ENCODE measurements around the gene AIP. TPM values are rescaled to one million over a fixed set of nuclear protein-coding genes. Genes with fewer than 3 reads are reported as not detected.
A peak's percentile ranks its signal among the peaks of the same experiment; 100 is the strongest.

AIP gene
- total RNA-seq, 1 experiment from 2014 or later = 110 TPM

DNA sequence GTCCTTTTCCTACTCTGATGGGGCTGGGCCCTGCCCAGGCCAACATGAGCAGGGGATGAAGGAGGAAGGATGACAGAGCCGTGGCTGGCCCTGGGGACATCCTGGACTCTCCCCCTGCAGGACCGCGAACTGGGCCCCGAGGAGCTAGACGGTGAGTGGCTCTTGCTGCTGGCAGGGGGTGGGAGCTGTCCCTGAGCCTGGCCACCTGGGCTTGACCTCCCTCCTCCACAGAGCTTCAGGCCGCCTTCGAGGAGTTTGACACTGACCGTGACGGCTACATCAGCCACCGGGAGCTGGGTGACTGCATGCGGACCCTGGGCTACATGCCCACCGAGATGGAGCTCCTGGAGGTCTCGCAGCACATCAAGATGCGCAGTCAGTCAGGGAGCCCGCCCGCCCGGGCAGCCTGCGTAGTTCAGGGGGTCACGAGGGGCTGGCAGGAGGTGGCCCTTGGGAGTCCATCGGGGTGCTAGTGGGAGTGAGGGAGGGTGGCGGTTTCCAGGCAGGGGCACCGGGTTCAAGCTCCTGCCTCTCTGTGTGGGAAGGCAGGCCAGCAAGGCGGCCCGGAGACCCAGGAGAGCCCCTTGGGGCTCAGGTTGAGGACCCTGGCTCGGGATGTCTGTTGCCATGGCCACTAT lies 26.6 kb upstream of the AIP start:
- Histone ChIP-seq H3K9me3 (no peaks in the 10 kb centered on the region), H3K4me1 (no peaks in the 10 kb centered on the region), H3K36me3 (ENCODE audit: control insufficient read depth, insufficient read depth, low read length) (no peaks in the 10 kb centered on the region), H3K4me3 (ENCODE audit: low read depth, low read length) (no peak overlapping the region), H3K27me3 (replicated peaks; ENCODE audit: control insufficient read depth, insufficient read depth, low read length) (no peaks in the 10 kb centered on the region)
- peak in 1 of 2 experiments; percentile 40 for DNase-seq
- no peak overlapping the region for H3K4me3 Mint-ChIP-seq (ENCODE audit: unreplicated experiment)
- H3K9me3 Mint-ChIP-seq (ENCODE audit: unreplicated experiment) = no peaks in the 10 kb centered on the region
- TF ChIP-seq, protein P1, sequence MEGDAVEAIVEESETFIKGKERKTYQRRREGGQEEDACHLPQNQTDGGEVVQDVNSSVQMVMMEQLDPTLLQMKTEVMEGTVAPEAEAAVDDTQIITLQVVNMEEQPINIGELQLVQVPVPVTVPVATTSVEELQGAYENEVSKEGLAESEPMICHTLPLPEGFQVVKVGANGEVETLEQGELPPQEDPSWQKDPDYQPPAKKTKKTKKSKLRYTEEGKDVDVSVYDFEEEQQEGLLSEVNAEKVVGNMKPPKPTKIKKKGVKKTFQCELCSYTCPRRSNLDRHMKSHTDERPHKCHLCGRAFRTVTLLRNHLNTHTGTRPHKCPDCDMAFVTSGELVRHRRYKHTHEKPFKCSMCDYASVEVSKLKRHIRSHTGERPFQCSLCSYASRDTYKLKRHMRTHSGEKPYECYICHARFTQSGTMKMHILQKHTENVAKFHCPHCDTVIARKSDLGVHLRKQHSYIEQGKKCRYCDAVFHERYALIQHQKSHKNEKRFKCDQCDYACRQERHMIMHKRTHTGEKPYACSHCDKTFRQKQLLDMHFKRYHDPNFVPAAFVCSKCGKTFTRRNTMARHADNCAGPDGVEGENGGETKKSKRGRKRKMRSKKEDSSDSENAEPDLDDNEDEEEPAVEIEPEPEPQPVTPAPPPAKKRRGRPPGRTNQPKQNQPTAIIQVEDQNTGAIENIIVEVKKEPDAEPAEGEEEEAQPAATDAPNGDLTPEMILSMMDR (IDR thresholded peaks at IDR 0.05; ENCODE audit: insufficient read depth in 1 of 2, low read depth in 1 of 2, low read length in 1 of 2, severe bottlenecking in 1 of 2, unreplicated experiment in 1 of 2) = no peak
- no peak overlapping the region for H3K27ac Mint-ChIP-seq (ENCODE audit: unreplicated experiment)
- H3K36me3 Mint-ChIP-seq (ENCODE audit: insufficient read depth, unreplicated experiment) = no peaks in the 10 kb centered on the region
- POLR2A ChIA-PET = no interaction called here
- no peaks in the 10 kb centered on the region for H3K27me3 Mint-ChIP-seq (ENCODE audit: insufficient read depth, unreplicated experiment)
- intact Hi-C loops (cut with micrococcal nuclease; ENCODE audit: unreplicated experiment) = no loop called here
- CTCF ChIA-PET = interaction anchor here (0.6 to 1.0 kb wide), 2 partner anchors 8 to 55 kb away, joined by 3 read pairs; partner anchors contain the start of gene PPP1CA
- BruUV-seq (replicated peaks) = no TSS peak
- H3K4me1 Mint-ChIP-seq (ENCODE audit: low read depth, unreplicated experiment) = no peaks in the 10 kb centered on the region

DNA sequence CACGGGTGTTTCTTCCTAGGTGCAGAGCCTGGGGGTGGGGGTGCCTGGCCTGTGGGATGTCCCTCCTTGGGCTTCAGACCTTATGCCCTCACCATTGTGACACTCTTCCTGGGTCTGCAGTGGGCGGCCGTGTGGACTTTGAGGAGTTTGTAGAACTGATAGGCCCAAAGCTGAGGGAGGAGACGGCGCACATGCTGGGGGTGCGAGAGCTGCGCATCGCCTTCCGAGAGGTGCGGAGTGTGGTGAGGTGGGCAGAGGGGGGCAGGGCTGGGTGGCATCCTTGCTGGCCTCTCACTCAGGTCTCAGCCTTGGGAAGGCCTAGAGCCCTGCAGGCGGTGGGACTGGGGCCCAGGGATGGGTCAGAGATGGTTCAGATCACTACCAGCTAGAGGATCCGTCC lies 25.4 kb upstream of the AIP start:
- H3K36me3 Mint-ChIP-seq (ENCODE audit: insufficient read depth, unreplicated experiment) = no peaks in the 10 kb centered on the region
- TF ChIP-seq, protein P1 (IDR thresholded peaks at IDR 0.05; ENCODE audit: insufficient read depth in 1 of 2, low read depth in 1 of 2, low read length in 1 of 2, severe bottlenecking in 1 of 2, unreplicated experiment in 1 of 2) = no peak
- H3K27me3 Mint-ChIP-seq (ENCODE audit: insufficient read depth, unreplicated experiment) = no peaks in the 10 kb centered on the region
- no peaks in the 10 kb centered on the region for H3K9me3 Mint-ChIP-seq (ENCODE audit: unreplicated experiment)
- BruUV-seq (replicated peaks) = no TSS peak
- H3K4me1 Mint-ChIP-seq (ENCODE audit: low read depth, unreplicated experiment) = no peaks in the 10 kb centered on the region
- H3K27ac Mint-ChIP-seq (ENCODE audit: unreplicated experiment) = no peak overlapping the region
- Histone ChIP-seq H3K4me1 (no peaks in the 10 kb centered on the region), H3K9me3 (no peaks in the 10 kb centered on the region), H3K4me3 (ENCODE audit: low read depth, low read length) (no peak overlapping the region), H3K27me3 (replicated peaks; ENCODE audit: control insufficient read depth, insufficient read depth, low read length) (no peaks in the 10 kb centered on the region), H3K36me3 (ENCODE audit: control insufficient read depth, insufficient read depth, low read length) (no peaks in the 10 kb centered on the region)
- intact Hi-C loops (cut with micrococcal nuclease; ENCODE audit: unreplicated experiment) = no loop called here
- DNase-seq = peak in 1 of 2 experiments; percentile 35
- POLR2A ChIA-PET = no interaction called here
- CTCF ChIA-PET = no interaction called here
- no peak overlapping the region for H3K4me3 Mint-ChIP-seq (ENCODE audit: unreplicated experiment)

DNA sequence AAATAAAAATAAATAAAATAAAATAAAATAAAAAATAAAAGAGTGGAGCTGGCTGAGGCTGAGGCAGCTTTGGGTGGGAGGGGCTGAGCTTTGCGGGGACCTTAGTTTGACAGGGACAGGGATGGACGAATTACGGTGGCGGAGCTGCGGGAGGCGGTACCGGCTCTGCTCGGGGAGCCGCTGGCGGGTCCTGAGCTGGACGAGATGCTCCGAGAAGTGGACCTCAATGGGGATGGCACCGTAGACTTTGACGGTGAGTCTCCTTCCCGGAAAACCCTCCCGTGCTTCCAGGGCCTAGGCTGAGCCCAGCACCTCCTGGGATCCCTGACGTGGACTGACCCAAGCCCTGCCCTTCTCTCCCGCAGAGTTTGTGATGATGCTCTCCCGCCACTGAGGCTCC lies 24.6 kb upstream of the AIP start:
- no TSS peak for BruUV-seq (replicated peaks)
- H3K4me1 Mint-ChIP-seq (ENCODE audit: low read depth, unreplicated experiment) = no peaks in the 10 kb centered on the region

More for the DNA sequence above, 24.6 kb upstream of the AIP start:
- peaks cover 7% of the 10 kb centered on the region for H3K36me3 Mint-ChIP-seq (ENCODE audit: insufficient read depth, unreplicated experiment)
- intact Hi-C loops (cut with micrococcal nuclease; ENCODE audit: unreplicated experiment) = no loop called here
- ChIA-PET POLR2A (no interaction called here), CTCF (no interaction called here)
- Histone ChIP-seq H3K4me1 (no peaks in the 10 kb centered on the region), H3K36me3 (ENCODE audit: control insufficient read depth, insufficient read depth, low read length) (no peaks in the 10 kb centered on the region), H3K9me3 (no peaks in the 10 kb centered on the region), H3K27me3 (replicated peaks; ENCODE audit: control insufficient read depth, insufficient read depth, low read length) (no peaks in the 10 kb centered on the region), H3K4me3 (ENCODE audit: low read depth, low read length) (no peak overlapping the region)
- DNase-seq = no peak
- H3K9me3 Mint-ChIP-seq (ENCODE audit: unreplicated experiment) = no peaks in the 10 kb centered on the region
- no peaks in the 10 kb centered on the region for H3K27me3 Mint-ChIP-seq (ENCODE audit: insufficient read depth, unreplicated experiment)
- H3K27ac Mint-ChIP-seq (ENCODE audit: unreplicated experiment) = no peak overlapping the region
- no peak overlapping the region for H3K4me3 Mint-ChIP-seq (ENCODE audit: unreplicated experiment)
- TF ChIP-seq, protein P1 (IDR thresholded peaks at IDR 0.05; ENCODE audit: insufficient read depth in 1 of 2, low read depth in 1 of 2, low read length in 1 of 2, severe bottlenecking in 1 of 2, unreplicated experiment in 1 of 2) = no peak
